IMR-90 (cell line): ENCODE results near the gene SDC3. TPM values are rescaled to one million over a fixed set of nuclear protein-coding genes. Genes with fewer than 3 reads are reported as not detected.

Experiments
- ATAC-seq: fragments of 200-7000 bp; cut with Tn5 transposase; 2 replicates; pipeline ENCODE4 v1.9.1; 2020; ENCODE audit warnings: low read depth, mild to moderate bottlenecking, moderate library complexity
- BruUV-seq: library from RNA; stranded (reverse); fragments of 400-500 nt; replicated peaks from 2 replicates; lab custom pipeline; 2021; lab: Mats Ljungman, UMichigan
- CTCF ChIA-PET: fragments of 300-600 bp; formaldehyde crosslinking; extraction: SDS; loops from one replicate; lab custom pipeline; 2021; ENCODE audit warnings: antibody characterized with exemption; lab: Yijun Ruan, JAX
- POLR2A ChIA-PET: fragments of 300-600 bp; sonication (Branson Sonifier 250); formaldehyde crosslinking; loops from one replicate; lab custom pipeline; 2022; ENCODE audit warnings: antibody characterized with exemption; ENCODE audit not compliant: unreplicated experiment; lab: Charles Lee
- DNase-seq: peaks from one replicate; pipeline ENCODE4 v3.0.0; 2013
- H2AFZ ChIP-seq: replicated peaks from 2 replicates; pipeline ENCODE3; 2013; ENCODE audit warnings: low read length, mild to moderate bottlenecking; ENCODE audit not compliant: poor library complexity
- H2AK5ac ChIP-seq: 2 replicates; pipeline ENCODE4 v1.6.1; 2013; ENCODE audit warnings: low read depth, low read length, inconsistent platforms
- H2AK9ac ChIP-seq: replicated peaks from 2 replicates; pipeline ENCODE3; 2013; ENCODE audit warnings: mild to moderate bottlenecking, low read depth, low read length, moderate library complexity; ENCODE audit not compliant: poor library complexity
- H2BK120ac ChIP-seq: 2 replicates; pipeline ENCODE4 v1.6.1; 2013; ENCODE audit warnings: low read depth, low read length, inconsistent platforms
- H2BK15ac ChIP-seq: 3 replicates; pipeline ENCODE4 v1.6.1; 2013; ENCODE audit warnings: low read depth, low read length, inconsistent platforms
- H2BK20ac ChIP-seq: 2 replicates; pipeline ENCODE4 v1.6.1; 2013; ENCODE audit warnings: low read depth, mild to moderate bottlenecking, inconsistent platforms, low read length, moderate library complexity
- H2BK5ac ChIP-seq: 2 replicates; pipeline ENCODE4 v1.6.1; 2013; ENCODE audit warnings: mild to moderate bottlenecking, low read depth, low read length, inconsistent platforms; ENCODE audit not compliant: poor library complexity, severe bottlenecking
- H3K14ac ChIP-seq: replicated peaks from 2 replicates; pipeline ENCODE4 v1.6.1; 2013; ENCODE audit warnings: low read depth, low read length, inconsistent platforms
- H3K18ac ChIP-seq: 2 replicates; pipeline ENCODE4 v1.6.1; 2013; ENCODE audit warnings: low read depth, low read length, control low read depth
- H3K23ac ChIP-seq: 2 replicates; pipeline ENCODE4 v1.6.1; 2013; ENCODE audit warnings: low read depth, low read length, inconsistent platforms
- H3K27ac ChIP-seq: 2 replicates; pipeline ENCODE4 v1.5.1; 2013; ENCODE audit warnings: mild to moderate bottlenecking, control low read depth, low read length; ENCODE audit not compliant: insufficient read depth
- H3K27me3 ChIP-seq: 2 replicates; pipeline ENCODE4 v1.6.1; 2013; ENCODE audit warnings: low read length; ENCODE audit not compliant: control insufficient read depth, insufficient read depth
- H3K36me3 ChIP-seq: 2 replicates; pipeline ENCODE4 v1.6.1; 2013; ENCODE audit warnings: low read length, mixed read lengths; ENCODE audit not compliant: control insufficient read depth, insufficient read depth
- H3K4ac ChIP-seq: 2 replicates; pipeline ENCODE4 v1.6.1; 2013; ENCODE audit warnings: low read depth, low read length, inconsistent platforms
- H3K4me1 ChIP-seq: 2 replicates; pipeline ENCODE4 v1.6.1; 2013; ENCODE audit warnings: low read length, mixed read lengths; ENCODE audit not compliant: control insufficient read depth, insufficient read depth
- H3K4me2 ChIP-seq: 2 replicates; pipeline ENCODE4 v1.6.1; 2013; ENCODE audit warnings: low read depth, mild to moderate bottlenecking, control low read depth, low read length, moderate library complexity
- H3K4me3 ChIP-seq: 2 replicates; pipeline ENCODE4 v1.5.1; 2013; ENCODE audit warnings: low read depth, mild to moderate bottlenecking, control low read depth, low read length, moderate library complexity; ENCODE audit not compliant: insufficient read depth
- H3K56ac ChIP-seq: 2 replicates; pipeline ENCODE4 v1.6.1; 2013; ENCODE audit warnings: low read length, inconsistent platforms; ENCODE audit not compliant: insufficient read depth; ENCODE audit errors: extremely low read depth
- H3K79me1 ChIP-seq, 2 experiments: 2 replicates each; pipeline ENCODE4 v1.6.1; 2013; ENCODE audit warnings: low read length in 2 of 2, inconsistent platforms in 1 of 2, low read depth in 1 of 2
- H3K9ac ChIP-seq: 2 replicates; pipeline ENCODE4 v1.6.1; 2013; ENCODE audit warnings: low read depth, low read length, control low read depth
- H3K9me1 ChIP-seq: 2 replicates; pipeline ENCODE4 v1.6.1; 2013; ENCODE audit warnings: low read length, inconsistent platforms; ENCODE audit not compliant: insufficient read depth
- H3K9me3 ChIP-seq: 2 replicates; pipeline ENCODE4 v1.6.1; 2013; ENCODE audit warnings: low read length; ENCODE audit not compliant: control insufficient read depth, insufficient read depth
- H4K20me1 ChIP-seq: 2 replicates; pipeline ENCODE4 v1.6.1; 2013; ENCODE audit warnings: low read length, inconsistent platforms; ENCODE audit not compliant: insufficient read depth
- H4K5ac ChIP-seq: 2 replicates; pipeline ENCODE4 v1.6.1; 2013; ENCODE audit warnings: mild to moderate bottlenecking, low read depth, low read length, control low read depth
- H4K8ac ChIP-seq, 2 experiments: 2 replicates each; pipeline ENCODE4 v1.6.1; 2013; ENCODE audit warnings: low read depth in 2 of 2, low read length in 2 of 2, control low read depth in 1 of 2, inconsistent platforms in 1 of 2
- H4K91ac ChIP-seq: 2 replicates; pipeline ENCODE4 v1.6.1; 2013; ENCODE audit warnings: low read depth, low read length, inconsistent platforms; ENCODE audit not compliant: insufficient read depth
- BHLHE40 ChIP-seq: fragments of 150-350 bp; IDR thresholded peaks from 2 replicates; pipeline ENCODE4 v1.6.1; 2016; ENCODE audit warnings: mild to moderate bottlenecking, low read depth, low read length
- CEBPB ChIP-seq: IDR thresholded peaks from 2 replicates; pipeline ENCODE4 v1.6.1; 2012; ENCODE audit warnings: low read depth, low read length, improper control_type of control experiment
- CHD1 ChIP-seq: IDR thresholded peaks from 2 replicates; pipeline ENCODE4 v1.6.1; 2012; ENCODE audit warnings: low read depth, low read length, improper control_type of control experiment
- NFE2L2 ChIP-seq: fragments of 150-350 bp; IDR thresholded peaks from 2 replicates; pipeline ENCODE4 v1.6.1; 2016; ENCODE audit warnings: low read depth, mild to moderate bottlenecking, low read length
- SMC3 ChIP-seq: fragments of 150-350 bp; IDR thresholded peaks from 2 replicates; pipeline ENCODE4 v1.6.1; 2016; ENCODE audit warnings: low read depth, mild to moderate bottlenecking, antibody characterized with exemption, low read length, moderate library complexity
- WGBS, 2 experiments: methylation state at CpG; one replicate each; pipeline versions ENCODE4 v1.1.5 to v1.1.7; 2013; ENCODE audit warnings: missing lambda C conversion rate in 2 of 2; ENCODE audit not compliant: insufficient read length in 1 of 2; ENCODE audit errors: extremely low coverage in 2 of 2; 5-methylcytosine and 5-hydroxymethylcytosine counted together
- dilution Hi-C: fragments of 300-500 bp; cut with HindIII; formaldehyde crosslinking; loops from one replicate; pipeline ENCODE4 v1.14.3; 2018; ENCODE audit warnings: low sequenced_read_pairs; ENCODE audit not compliant: unreplicated experiment
- in situ Hi-C: fragments of 300-500 bp; cut with MboI; formaldehyde crosslinking; loops from 3 replicates; pipeline ENCODE4 v1.14.3; 2019; ENCODE audit warnings: low sequenced_read_pairs, inconsistent platforms, mixed read lengths
- intact Hi-C: fragments of 100-400 bp; cut with micrococcal nuclease; formaldehyde crosslinking; loops from 2 replicates; pipeline ENCODE4 v1.10.0; 2022
- polyA plus RNA-seq, 3 experiments: library from polyadenylated mRNA; depleted of rRNA; stranded (reverse); fragments of >200 nt; gene quantifications; 2 replicates each; pipeline ENCODE4 v1.2.3, GENCODE V29; 2012; ENCODE audit warnings: low replicate concordance in 1 of 3
- total RNA-seq: library from RNA; depleted of rRNA; stranded (reverse); fragments of >200 nt; gene quantifications from 2 replicates; pipeline ENCODE4 v1.2.3, GENCODE V29; 2012
- TF ChIP-seq, protein P1 (sequence below): fragments of 150-350 bp; IDR thresholded peaks from 2 replicates; pipeline ENCODE4 v1.6.1; 2017; ENCODE audit warnings: mild to moderate bottlenecking, antibody characterized with exemption, low read length, low read depth
- TF ChIP-seq, protein P2 (sequence below): fragments of 150-350 bp; IDR thresholded peaks from 2 replicates; pipeline ENCODE4 v1.6.1; 2016; ENCODE audit warnings: low read depth, mild to moderate bottlenecking, low read length, moderate library complexity, borderline replicate concordance

Gene SDC3
- total and polyA plus RNA-seq, 2 of the 4 experiments (the other 2 are of a cell fraction): 13.1 to 71.5 TPM

DNA sequence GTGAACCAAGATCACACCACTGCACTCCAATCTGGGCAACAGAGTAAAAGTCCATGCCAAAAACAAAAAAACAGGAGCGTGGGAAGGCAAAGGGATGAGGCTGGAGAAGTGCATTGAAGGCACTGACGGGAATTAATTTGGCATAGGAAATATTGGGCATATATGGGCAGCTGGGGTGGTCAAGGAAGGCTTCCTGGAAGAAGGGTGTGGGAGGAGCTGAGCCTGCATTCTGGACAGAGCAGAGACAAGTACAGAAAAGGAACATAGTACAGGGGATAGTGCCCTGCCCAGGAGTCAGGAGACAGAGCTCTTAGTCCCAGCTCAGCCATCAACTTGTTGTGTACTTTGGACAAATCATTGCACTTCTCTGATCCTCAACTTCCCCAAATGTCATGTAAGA is 11.7 kb downstream of the SDC3 start:
- H2BK15ac ChIP-seq: no peak overlapping the region
- BruUV-seq: no TSS peak
- H3K4me2 ChIP-seq: no peak overlapping the region
- H3K23ac ChIP-seq: no peak overlapping the region; the same call in 1 of the 2 replicates
- no peak overlapping the region for H2AFZ ChIP-seq
- intact Hi-C loops (no loop called here), in situ Hi-C loops (no loop called here), dilution Hi-C loops (no loop called here)
- H3K9me3 ChIP-seq: no peaks in the 10 kb centered on the region
- ChIA-PET CTCF (interaction anchor here (0.7 kb wide), 1 partner anchor 14 kb away, joined by 3 read pairs; no protein-coding TSS in a partner anchor), POLR2A (no interaction called here)
- H3K14ac ChIP-seq: no peak overlapping the region
- ATAC-seq (no peak), DNase-seq (no peak)
- no peaks in the 10 kb centered on the region for H3K27me3 ChIP-seq
- no peak overlapping the region for H2AK5ac ChIP-seq
- 100% methylated on average over 1 of the region's 2 CpGs; no CpG with 5 or more reads in 1 of the 2 experiments for WGBS, 2 experiments
- no peak overlapping the region for H2AK9ac ChIP-seq
- H3K18ac ChIP-seq: no peak overlapping the region
- peaks cover 47% of the 10 kb centered on the region for H3K9me1 ChIP-seq
- no peak overlapping the region for H3K27ac ChIP-seq
- H4K5ac ChIP-seq: no peak overlapping the region
- TF ChIP-seq BHLHE40 (no peak), SMC3 (no peak), NFE2L2 (no peak), CHD1 (no peak), CEBPB (no peak)
- TF ChIP-seq, protein P1, sequence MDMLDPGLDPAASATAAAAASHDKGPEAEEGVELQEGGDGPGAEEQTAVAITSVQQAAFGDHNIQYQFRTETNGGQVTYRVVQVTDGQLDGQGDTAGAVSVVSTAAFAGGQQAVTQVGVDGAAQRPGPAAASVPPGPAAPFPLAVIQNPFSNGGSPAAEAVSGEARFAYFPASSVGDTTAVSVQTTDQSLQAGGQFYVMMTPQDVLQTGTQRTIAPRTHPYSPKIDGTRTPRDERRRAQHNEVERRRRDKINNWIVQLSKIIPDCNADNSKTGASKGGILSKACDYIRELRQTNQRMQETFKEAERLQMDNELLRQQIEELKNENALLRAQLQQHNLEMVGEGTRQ: no peak
- TF ChIP-seq, protein P2, sequence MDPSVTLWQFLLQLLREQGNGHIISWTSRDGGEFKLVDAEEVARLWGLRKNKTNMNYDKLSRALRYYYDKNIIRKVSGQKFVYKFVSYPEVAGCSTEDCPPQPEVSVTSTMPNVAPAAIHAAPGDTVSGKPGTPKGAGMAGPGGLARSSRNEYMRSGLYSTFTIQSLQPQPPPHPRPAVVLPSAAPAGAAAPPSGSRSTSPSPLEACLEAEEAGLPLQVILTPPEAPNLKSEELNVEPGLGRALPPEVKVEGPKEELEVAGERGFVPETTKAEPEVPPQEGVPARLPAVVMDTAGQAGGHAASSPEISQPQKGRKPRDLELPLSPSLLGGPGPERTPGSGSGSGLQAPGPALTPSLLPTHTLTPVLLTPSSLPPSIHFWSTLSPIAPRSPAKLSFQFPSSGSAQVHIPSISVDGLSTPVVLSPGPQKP: no peak
- no peak overlapping the region for H4K91ac ChIP-seq
- peaks cover 40% of the 10 kb centered on the region for H3K4me1 ChIP-seq
- H3K4ac ChIP-seq: no peak overlapping the region
- no peak overlapping the region for H2BK120ac ChIP-seq
- H2BK5ac ChIP-seq: no peak overlapping the region
- no peak overlapping the region for H2BK20ac ChIP-seq
- peaks cover 91% of the 10 kb centered on the region for H4K20me1 ChIP-seq
- H3K9ac ChIP-seq: no peak overlapping the region
- H3K36me3 ChIP-seq: 0 out of 2 replicates have a peak, but pooled peaks cover 2% of the 10 kb centered on the region
- peaks cover 58 to 94% of the 10 kb centered on the region in 2 experiments for H3K79me1 ChIP-seq
- no peak overlapping the region for H3K56ac ChIP-seq
- H3K4me3 ChIP-seq: no peak overlapping the region
- H4K8ac ChIP-seq: no peak overlapping the region
